Lower leg skin (tissue), 4 donors: ENCODE measurements around the gene KRT31. TPM values are rescaled to one million over a fixed set of nuclear protein-coding genes. Genes with fewer than 3 reads are reported as not detected.

Source experiments
- DNase-seq, 2 donors: peaks; one replicate each; pipeline ENCODE4 v3.0.0-alpha.2; 2019; ENCODE audit warnings: low spot score in 2 of 2
- H3K4me3 ChIP-seq: fragments of 200-600 bp; sonication (generic); 2 replicates; pipeline ENCODE4 v1.5.1; 2017; ENCODE audit warnings: mild to moderate bottlenecking, low read depth; ENCODE audit not compliant: poor library complexity, severe bottlenecking
- POLR2A ChIP-seq, 2 donors: fragments of 450-650 bp; IDR thresholded peaks; one replicate each; pipeline ENCODE4 v1.6.1; 2016 to 2017; ENCODE audit warnings: antibody characterized with exemption in 2 of 2, mild to moderate bottlenecking in 1 of 2, moderate library complexity in 1 of 2
- WGBS, 2 donors: methylation state at CpG; one replicate each; pipeline ENCODE4 v1.1.5; 2018; 5-methylcytosine and 5-hydroxymethylcytosine counted together
- intact Hi-C: fragments of 100-400 bp; cut with DNase I; formaldehyde crosslinking; loops from one replicate; pipeline ENCODE4 v1.15.0; 2023; ENCODE audit warnings: low total_unique reads
- total RNA-seq, 4 donors: library from RNA; depleted of rRNA; stranded (reverse); fragments of >200 nt; gene quantifications; one replicate each; pipeline ENCODE4 v1.1.0, GENCODE V29; 2016
- TF ChIP-seq, protein P1 (sequence below), 3 donors: fragments of 450-650 bp; IDR thresholded peaks; one replicate each; pipeline ENCODE4 v1.5.1; 2016; ENCODE audit warnings: antibody characterized with exemption in 3 of 3, mild to moderate bottlenecking in 3 of 3, moderate library complexity in 2 of 3

The KRT31 gene
- total RNA-seq, 4 donors from 2014 or later, result 15.9 to 197 (median 24.1) TPM

DNA sequence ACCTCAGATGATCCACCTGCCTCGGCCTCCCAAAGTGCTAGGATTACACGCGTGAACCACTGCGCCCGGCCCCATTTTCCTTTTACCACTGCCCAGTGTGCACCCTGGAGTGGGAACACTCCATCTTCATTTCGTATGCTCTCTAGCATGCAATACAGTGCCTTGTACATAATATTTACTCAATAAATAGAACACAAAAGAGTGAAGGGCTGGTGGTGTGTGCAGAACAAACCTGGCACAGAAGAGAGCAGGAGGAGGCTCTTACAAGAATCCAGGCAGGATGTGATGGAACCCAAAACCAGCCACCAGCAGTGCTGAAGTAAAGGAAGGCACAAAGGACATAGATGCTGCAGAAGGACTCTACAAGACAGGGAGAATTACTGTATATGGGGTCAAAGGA is 19.7 kb upstream of the KRT31 start:
- 95 to 97% methylated on average over 6 of the region's 6 CpGs for WGBS, 2 donors
- TF ChIP-seq, protein P1, sequence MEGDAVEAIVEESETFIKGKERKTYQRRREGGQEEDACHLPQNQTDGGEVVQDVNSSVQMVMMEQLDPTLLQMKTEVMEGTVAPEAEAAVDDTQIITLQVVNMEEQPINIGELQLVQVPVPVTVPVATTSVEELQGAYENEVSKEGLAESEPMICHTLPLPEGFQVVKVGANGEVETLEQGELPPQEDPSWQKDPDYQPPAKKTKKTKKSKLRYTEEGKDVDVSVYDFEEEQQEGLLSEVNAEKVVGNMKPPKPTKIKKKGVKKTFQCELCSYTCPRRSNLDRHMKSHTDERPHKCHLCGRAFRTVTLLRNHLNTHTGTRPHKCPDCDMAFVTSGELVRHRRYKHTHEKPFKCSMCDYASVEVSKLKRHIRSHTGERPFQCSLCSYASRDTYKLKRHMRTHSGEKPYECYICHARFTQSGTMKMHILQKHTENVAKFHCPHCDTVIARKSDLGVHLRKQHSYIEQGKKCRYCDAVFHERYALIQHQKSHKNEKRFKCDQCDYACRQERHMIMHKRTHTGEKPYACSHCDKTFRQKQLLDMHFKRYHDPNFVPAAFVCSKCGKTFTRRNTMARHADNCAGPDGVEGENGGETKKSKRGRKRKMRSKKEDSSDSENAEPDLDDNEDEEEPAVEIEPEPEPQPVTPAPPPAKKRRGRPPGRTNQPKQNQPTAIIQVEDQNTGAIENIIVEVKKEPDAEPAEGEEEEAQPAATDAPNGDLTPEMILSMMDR (IDR thresholded peaks at IDR 0.05), result no peak
- no peak for TF ChIP-seq POLR2A (IDR thresholded peaks at IDR 0.05)
- no peak overlapping the region for H3K4me3 ChIP-seq
- intact Hi-C loops, result no loop called here
- no peak for DNase-seq

DNA sequence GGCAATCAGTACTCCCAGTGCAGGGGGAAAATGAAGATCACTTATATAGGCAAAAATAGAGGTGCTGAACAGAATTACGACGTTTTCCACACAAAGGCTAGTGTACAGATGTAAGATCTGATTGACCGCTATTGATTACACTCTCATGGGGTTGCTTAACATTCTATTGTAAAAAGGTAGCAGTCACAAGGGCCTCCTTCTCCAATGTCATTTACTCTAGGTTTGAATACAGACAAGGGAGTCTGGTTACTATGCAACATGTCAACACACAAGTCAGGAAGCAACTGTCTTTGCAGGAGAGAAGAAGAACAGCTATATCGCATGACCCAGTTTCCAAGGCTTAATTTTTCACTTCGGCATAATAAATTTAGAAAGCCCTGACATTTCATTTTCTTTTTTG is 19.1 kb upstream of the KRT31 start:
- TF ChIP-seq POLR2A (IDR thresholded peaks at IDR 0.05), result no peak
- TF ChIP-seq, protein P1 (IDR thresholded peaks at IDR 0.05), result no peak
- WGBS, 2 donors, result 76% methylated on average over 5 of the region's 5 CpGs
- DNase-seq, result no peak
- intact Hi-C loops, result no loop called here
- no peak overlapping the region for H3K4me3 ChIP-seq

DNA sequence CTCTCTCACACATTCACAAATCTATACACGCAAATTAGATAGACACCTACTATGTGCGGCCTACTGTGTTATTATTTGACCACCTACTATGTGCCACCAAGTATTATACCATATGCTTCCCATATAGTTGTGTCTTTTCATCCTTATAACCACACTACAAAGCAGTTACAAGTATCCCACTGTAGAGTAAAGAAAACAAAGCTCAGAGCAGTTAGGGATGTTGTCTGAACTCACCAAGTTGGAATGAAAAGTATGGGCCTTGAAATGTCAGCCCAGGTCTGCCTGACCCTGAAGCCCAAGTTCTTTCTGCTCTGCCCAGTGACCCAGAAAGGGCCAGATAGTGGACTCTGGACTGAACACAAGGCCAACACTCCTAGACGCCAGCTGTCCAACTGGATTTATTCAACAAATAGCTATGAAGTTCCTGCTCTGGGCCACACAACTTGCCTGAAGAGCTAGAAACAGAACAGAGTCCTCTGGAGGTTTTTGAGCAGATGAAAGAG is 18.5 kb upstream of the KRT31 start:
- intact Hi-C loops, result no loop called here
- DNase-seq, result no peak
- 74 to 84% methylated on average over 3 of the region's 3 CpGs for WGBS, 2 donors
- H3K4me3 ChIP-seq, result no peak overlapping the region
- no peak for TF ChIP-seq POLR2A (IDR thresholded peaks at IDR 0.05)
- TF ChIP-seq, protein P1 (IDR thresholded peaks at IDR 0.05), result no peak

DNA sequence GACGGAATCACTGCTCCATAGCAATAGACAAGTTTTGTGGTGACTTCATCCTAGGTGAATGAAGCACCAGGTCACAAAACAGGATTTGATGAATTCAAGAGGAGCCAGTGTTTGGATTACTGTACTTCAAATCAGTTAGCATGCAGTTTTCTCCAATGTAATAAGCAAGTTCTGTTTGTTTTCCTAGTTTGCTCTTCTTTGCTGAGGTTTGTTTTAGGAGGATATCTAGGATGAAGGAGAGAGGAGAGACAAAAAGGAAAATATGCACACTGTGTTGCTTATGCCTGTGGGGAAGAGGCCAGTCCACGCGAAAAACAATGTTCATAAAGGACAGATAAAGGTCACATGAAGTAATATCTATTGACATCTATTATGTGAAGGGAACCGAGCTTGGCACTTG is 18.0 kb upstream of the KRT31 start:
- no peak for TF ChIP-seq POLR2A (IDR thresholded peaks at IDR 0.05)
- TF ChIP-seq, protein P1 (IDR thresholded peaks at IDR 0.05), result no peak
- no peak overlapping the region for H3K4me3 ChIP-seq
- intact Hi-C loops, result no loop called here
- WGBS, 2 donors, result 67 to 79% methylated on average over 4 of the region's 4 CpGs
- no peak for DNase-seq

DNA sequence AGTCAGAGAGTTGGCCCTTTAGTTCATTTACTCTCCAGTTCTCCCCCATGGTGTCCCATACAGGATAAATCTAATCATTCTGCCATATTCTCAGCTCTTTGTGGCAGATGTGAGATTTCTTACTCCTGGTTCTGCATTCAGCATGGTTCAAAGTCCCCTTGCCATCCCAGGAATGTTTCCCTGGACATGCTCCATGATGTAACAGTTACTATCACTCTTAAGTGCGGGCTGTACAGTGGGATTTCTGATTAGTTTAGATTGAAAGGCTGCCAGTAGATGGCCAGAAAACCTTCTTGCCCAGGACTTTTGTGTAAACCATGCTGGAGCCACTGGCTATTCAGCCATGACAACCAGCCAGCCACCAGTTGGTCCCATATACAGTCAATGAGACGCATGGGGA is 16.6 kb upstream of the KRT31 start:
- no peak overlapping the region for H3K4me3 ChIP-seq
- DNase-seq, result no peak
- TF ChIP-seq, protein P1 (IDR thresholded peaks at IDR 0.05), result no peak
- TF ChIP-seq POLR2A (IDR thresholded peaks at IDR 0.05), result no peak
- WGBS, 2 donors, result 88 to 91% methylated on average over 2 of the region's 2 CpGs
- intact Hi-C loops, result no loop called here

DNA sequence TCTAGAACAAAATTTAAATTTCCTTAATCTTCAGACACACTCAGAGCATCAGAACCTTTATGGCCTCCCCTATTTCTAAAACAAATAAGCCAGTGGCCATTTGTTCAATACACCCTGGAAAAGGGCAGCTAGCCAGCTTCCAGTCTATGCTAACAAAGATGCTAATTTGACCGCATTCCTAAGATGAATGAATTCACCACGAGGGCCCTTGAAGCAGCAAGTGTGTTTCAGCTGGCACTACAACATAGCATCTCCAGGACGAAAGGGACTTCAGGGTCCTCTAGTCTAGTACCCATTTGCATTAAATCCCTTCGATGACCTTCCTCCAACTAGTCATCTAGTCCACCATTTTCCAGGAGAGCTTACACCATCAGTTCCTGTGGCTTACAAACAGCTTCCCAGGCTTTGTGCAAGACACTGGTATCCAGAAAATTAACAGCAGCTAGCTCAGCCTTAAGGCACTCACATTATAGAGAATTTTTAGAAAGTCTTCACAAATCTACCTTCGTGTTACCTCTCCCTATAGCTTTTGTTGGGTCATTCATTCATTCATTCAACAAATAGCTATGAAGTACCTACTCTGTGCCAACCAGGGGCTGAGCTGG is 16.0 kb upstream of the KRT31 start:
- DNase-seq, result no peak
- intact Hi-C loops, result no loop called here
- H3K4me3 ChIP-seq, result no peak overlapping the region
- TF ChIP-seq, protein P1 (IDR thresholded peaks at IDR 0.05), result no peak
- TF ChIP-seq POLR2A (IDR thresholded peaks at IDR 0.05), result no peak
- 68 to 72% methylated on average over 5 of the region's 5 CpGs for WGBS, 2 donors
